PC-3 (cell line): Measurements from ENCODE around the gene NMD3. TPM values are rescaled to one million over a fixed set of nuclear protein-coding genes. Genes with fewer than 3 reads are reported as not detected.

ENCODE experiments used
- ATAC-seq: fragments of 200-7000 bp; cut with Tn5 transposase; 2 replicates; pipeline ENCODE4 v1.9.1; 2020; ENCODE audit warnings: mild to moderate bottlenecking, moderate library complexity
- BruUV-seq: library from RNA; stranded (reverse); fragments of 400-500 nt; replicated peaks from 2 replicates; lab custom pipeline; 2021; lab: Mats Ljungman, UMichigan
- CTCF ChIA-PET: fragments of 300-600 bp; sonication (Branson Sonifier 250); formaldehyde crosslinking; loops from one replicate; lab custom pipeline; 2022; ENCODE audit warnings: antibody characterized with exemption; lab: Charles Lee
- POLR2A ChIA-PET: fragments of 300-600 bp; sonication (Branson Sonifier 250); formaldehyde crosslinking; loops from one replicate; lab custom pipeline; 2022; ENCODE audit warnings: antibody characterized with exemption; ENCODE audit not compliant: unreplicated experiment; lab: Charles Lee
- DNase-seq: peaks from one replicate; pipeline ENCODE4 v3.0.0-alpha.2; 2015
- H2AFZ ChIP-seq: fragments of 300-600 bp; sonication (generic); 2 replicates; pipeline ENCODE4 v1.6.0; 2016; ENCODE audit warnings: antibody characterized with exemption, low read length
- H3F3A ChIP-seq: fragments of 300-600 bp; sonication (generic); one replicate; pipeline ENCODE4 v1.6.0; 2017; ENCODE audit warnings: antibody characterized with exemption, low read length, control low read depth, mild to moderate bottlenecking; ENCODE audit not compliant: unreplicated experiment
- H3K27ac ChIP-seq: fragments of 300-600 bp; sonication (generic); 2 replicates; pipeline ENCODE4 v1.5.1; 2016; ENCODE audit warnings: mild to moderate bottlenecking, low read length
- H3K27me3 ChIP-seq: fragments of 300-600 bp; sonication (generic); 2 replicates; pipeline ENCODE4 v1.6.1; 2016; ENCODE audit warnings: low read length, mixed read lengths
- H3K36me3 ChIP-seq: fragments of 300-600 bp; sonication (generic); 2 replicates; pipeline ENCODE4 v1.6.1; 2016; ENCODE audit warnings: low read depth, mixed run types, low read length, mixed read lengths
- H3K4me1 ChIP-seq: fragments of 300-600 bp; sonication (generic); 2 replicates; pipeline ENCODE4 v1.5.1; 2016; ENCODE audit warnings: low read length; ENCODE audit not compliant: insufficient read depth
- H3K4me2 ChIP-seq: fragments of 300-600 bp; sonication (generic); 2 replicates; pipeline ENCODE4 v1.6.0; 2016; ENCODE audit warnings: low read length
- H3K4me3 ChIP-seq: fragments of 300-600 bp; sonication (generic); 2 replicates; pipeline ENCODE4 v1.5.1; 2016; ENCODE audit warnings: mild to moderate bottlenecking, low read length, mixed read lengths
- H3K79me2 ChIP-seq: fragments of 300-600 bp; sonication (generic); 2 replicates; pipeline ENCODE4 v1.6.1; 2017; ENCODE audit warnings: low read length, mixed read lengths
- H3K9ac ChIP-seq: fragments of 300-600 bp; sonication (generic); 2 replicates; pipeline ENCODE4 v1.6.0; 2016; ENCODE audit warnings: mild to moderate bottlenecking, low read length
- H3K9me2 ChIP-seq: fragments of 300-600 bp; sonication (generic); replicated peaks from 2 replicates; pipeline ENCODE4 v1.6.1; 2016; ENCODE audit warnings: mixed run types, low read length, mixed read lengths
- H3K9me3 ChIP-seq: fragments of 300-600 bp; sonication (generic); 2 replicates; pipeline ENCODE4 v1.6.1; 2016; ENCODE audit warnings: low read length, mixed read lengths
- H4K20me1 ChIP-seq: fragments of 300-600 bp; sonication (generic); 2 replicates; pipeline ENCODE4 v1.6.1; 2016; ENCODE audit warnings: low read length, mixed read lengths
- EZH2 ChIP-seq: fragments of 300-600 bp; sonication (generic); IDR thresholded peaks from one replicate; pipeline ENCODE4 v1.6.1; 2017; ENCODE audit warnings: antibody characterized with exemption, mild to moderate bottlenecking, low read length; ENCODE audit not compliant: unreplicated experiment
- EZH2phosphoT487 ChIP-seq: fragments of 300-600 bp; sonication (generic); IDR thresholded peaks from 2 replicates; pipeline ENCODE4 v1.6.1; 2018; ENCODE audit warnings: mild to moderate bottlenecking, antibody characterized with exemption, low read length, borderline replicate concordance
- intact Hi-C: fragments of 100-400 bp; cut with micrococcal nuclease; formaldehyde crosslinking; loops from 2 replicates; pipeline ENCODE4 v1.9.0; 2023
- total RNA-seq: library from RNA; depleted of rRNA; stranded (reverse); fragments of >200 nt; gene quantifications from 2 replicates; pipeline ENCODE4 v1.2.3, GENCODE V29; 2014
- TF ChIP-seq, protein P1 (sequence below): fragments of 300-600 bp; sonication (generic); conservative IDR thresholded peaks from 2 replicates; pipeline ENCODE4 v1.5.1; 2017; ENCODE audit warnings: antibody characterized with exemption, low read depth, mild to moderate bottlenecking, low read length

The NMD3 gene
- total RNA-seq, 1 experiment from 2014 or later = 72.6 TPM

DNA sequence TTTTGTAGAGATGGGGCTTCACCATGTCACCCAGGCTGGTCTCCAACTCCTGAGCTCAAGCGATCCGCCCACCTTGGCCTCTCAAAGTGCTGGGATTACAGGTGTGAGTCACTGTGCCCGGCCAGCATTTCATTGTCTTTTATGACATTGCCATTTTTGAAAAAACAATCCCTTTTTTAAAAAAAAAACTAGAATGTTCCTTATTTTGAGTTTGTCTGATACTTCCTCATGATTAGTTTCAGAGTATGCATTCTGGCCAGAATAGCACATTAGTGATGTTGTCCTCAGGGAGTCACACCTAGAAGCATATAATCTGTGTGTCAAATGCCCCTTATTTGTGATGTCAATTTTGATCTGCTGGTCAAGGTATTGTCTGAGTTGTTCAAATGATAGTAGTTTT is 21.2 kb upstream of the NMD3 start:
- Histone ChIP-seq H3K36me3 (no peaks in the 10 kb centered on the region; the same call in 1 of the 2 replicates), H3K27ac (no peak overlapping the region), H3K79me2 (no peaks in the 10 kb centered on the region), H3K27me3 (no peaks in the 10 kb centered on the region), H2AFZ (no peak overlapping the region), H3K4me2 (no peak overlapping the region), H3F3A (no peaks in the 10 kb centered on the region), H3K4me1 (peaks cover 27% of the 10 kb centered on the region), H3K9ac (no peak overlapping the region), H3K9me3 (0 out of 2 replicates have a peak, but pooled peaks cover 5% of the 10 kb centered on the region), H3K4me3 (no peak overlapping the region), H4K20me1 (no peaks in the 10 kb centered on the region), H3K9me2 (no peaks in the 10 kb centered on the region)
- no TSS peak for BruUV-seq
- intact Hi-C loops = loop anchor here (2.0 kb wide), 1 partner anchor 243 kb away; no protein-coding TSS in a partner anchor
- POLR2A ChIA-PET = no interaction called here
- TF ChIP-seq EZH2 (no peak), EZH2phosphoT487 (no peak)
- TF ChIP-seq, protein P1, sequence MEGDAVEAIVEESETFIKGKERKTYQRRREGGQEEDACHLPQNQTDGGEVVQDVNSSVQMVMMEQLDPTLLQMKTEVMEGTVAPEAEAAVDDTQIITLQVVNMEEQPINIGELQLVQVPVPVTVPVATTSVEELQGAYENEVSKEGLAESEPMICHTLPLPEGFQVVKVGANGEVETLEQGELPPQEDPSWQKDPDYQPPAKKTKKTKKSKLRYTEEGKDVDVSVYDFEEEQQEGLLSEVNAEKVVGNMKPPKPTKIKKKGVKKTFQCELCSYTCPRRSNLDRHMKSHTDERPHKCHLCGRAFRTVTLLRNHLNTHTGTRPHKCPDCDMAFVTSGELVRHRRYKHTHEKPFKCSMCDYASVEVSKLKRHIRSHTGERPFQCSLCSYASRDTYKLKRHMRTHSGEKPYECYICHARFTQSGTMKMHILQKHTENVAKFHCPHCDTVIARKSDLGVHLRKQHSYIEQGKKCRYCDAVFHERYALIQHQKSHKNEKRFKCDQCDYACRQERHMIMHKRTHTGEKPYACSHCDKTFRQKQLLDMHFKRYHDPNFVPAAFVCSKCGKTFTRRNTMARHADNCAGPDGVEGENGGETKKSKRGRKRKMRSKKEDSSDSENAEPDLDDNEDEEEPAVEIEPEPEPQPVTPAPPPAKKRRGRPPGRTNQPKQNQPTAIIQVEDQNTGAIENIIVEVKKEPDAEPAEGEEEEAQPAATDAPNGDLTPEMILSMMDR = no peak
- ATAC-seq = peak; percentile 49
- DNase-seq = peak; percentile 33
- CTCF ChIA-PET = no interaction called here

DNA sequence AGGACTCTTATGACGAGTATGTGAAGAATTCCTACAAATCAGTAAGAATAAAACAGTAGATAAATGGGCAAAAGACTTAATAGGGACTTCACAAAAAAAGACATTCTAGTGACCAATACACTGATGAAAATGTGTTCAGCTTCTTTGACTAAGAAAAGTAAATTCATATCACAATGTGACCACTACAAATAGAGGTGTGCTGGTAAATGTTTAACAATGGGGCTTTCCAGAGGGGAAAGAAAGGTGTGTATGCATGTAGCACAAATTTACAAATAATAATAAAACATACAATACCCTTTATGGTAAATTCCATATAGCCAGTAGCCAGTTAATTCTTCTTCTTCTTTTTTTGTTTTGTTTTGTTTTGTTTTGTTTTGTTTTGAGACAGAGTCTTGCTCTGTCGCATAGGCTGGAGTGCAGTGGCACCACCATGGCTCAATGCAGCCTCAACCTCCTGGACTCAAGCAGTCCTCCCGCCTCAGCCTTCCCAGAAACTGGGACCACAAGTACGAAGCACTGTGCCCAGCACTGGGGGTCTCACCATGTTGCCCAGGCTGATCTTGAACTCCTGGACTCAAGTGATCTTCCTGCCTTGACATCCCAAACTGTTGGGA is 17.5 kb upstream of the NMD3 start:
- Histone ChIP-seq H3K4me2 (no peak overlapping the region), H3K4me3 (no peak overlapping the region), H3K9me3 (no peaks in the 10 kb centered on the region), H4K20me1 (no peaks in the 10 kb centered on the region), H3K36me3 (no peaks in the 10 kb centered on the region), H3K9me2 (no peaks in the 10 kb centered on the region), H3K4me1 (peaks cover 13% of the 10 kb centered on the region), H3K9ac (no peak overlapping the region), H3K27me3 (no peaks in the 10 kb centered on the region), H2AFZ (no peak overlapping the region), H3K27ac (no peak overlapping the region), H3F3A (no peaks in the 10 kb centered on the region), H3K79me2 (no peaks in the 10 kb centered on the region)
- intact Hi-C loops = loop anchor here (2.0 kb wide), 1 partner anchor 99 kb away; the partner anchor contains the start of gene B3GALNT1
- ChIA-PET POLR2A (interaction anchor here (0.6 kb wide), 1 partner anchor 102 kb away, joined by 3 read pairs; no protein-coding TSS in a partner anchor), CTCF (interaction anchor here (0.7 kb wide), 1 partner anchor 110 kb away, joined by 3 read pairs; no protein-coding TSS in a partner anchor)
- DNase-seq = no peak
- no peak for ATAC-seq
- no TSS peak for BruUV-seq
- TF ChIP-seq EZH2 (no peak), EZH2phosphoT487 (no peak)
- TF ChIP-seq, protein P1 = no peak

DNA sequence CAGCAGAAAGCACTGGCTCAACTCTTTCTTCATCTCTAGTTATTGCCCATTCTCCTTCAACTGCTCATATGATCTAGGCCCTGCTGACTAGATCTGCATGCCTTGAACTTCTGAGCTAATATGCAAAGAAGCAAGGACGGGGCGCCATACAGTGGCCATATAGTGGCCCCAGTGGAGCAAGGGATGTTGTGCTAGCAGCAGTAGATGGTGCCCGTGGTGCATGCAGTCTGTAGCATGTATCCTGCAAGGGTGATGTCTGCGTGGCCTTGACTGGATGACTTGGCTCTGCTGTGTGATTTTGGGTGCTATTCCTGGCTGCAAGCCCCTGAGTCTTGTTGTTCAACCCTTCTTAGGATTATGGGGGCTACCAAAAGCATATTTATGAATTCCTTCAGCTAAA is 12.2 kb upstream of the NMD3 start:
- no peak overlapping the region for H3K4me3 ChIP-seq
- no peak overlapping the region for H3K27ac ChIP-seq
- no peaks in the 10 kb centered on the region for H3K36me3 ChIP-seq
- no peaks in the 10 kb centered on the region for H3K9me3 ChIP-seq
- H3K9ac ChIP-seq = no peak overlapping the region
- H3K9me2 ChIP-seq = no peaks in the 10 kb centered on the region
- intact Hi-C loops = no loop called here
- H3K4me1 ChIP-seq = no peaks in the 10 kb centered on the region
- ATAC-seq (no peak; the same call in 1 of the 2 replicates), DNase-seq (peak; percentile 12)
- TF ChIP-seq EZH2phosphoT487 = no peak
- TF ChIP-seq, protein P1 = 0 out of 2 replicates have a peak, but pooled peaks have one; percentile 13
- POLR2A ChIA-PET = no interaction called here
- no TSS peak for BruUV-seq
- H3K4me2 ChIP-seq = no peak overlapping the region
- no peaks in the 10 kb centered on the region for H4K20me1 ChIP-seq
- no peaks in the 10 kb centered on the region for H3F3A ChIP-seq
- H3K27me3 ChIP-seq = no peaks in the 10 kb centered on the region
- no peak overlapping the region for H2AFZ ChIP-seq
- H3K79me2 ChIP-seq = no peaks in the 10 kb centered on the region
- CTCF ChIA-PET = no interaction called here
